Coronary artery (tissue), 2 donors: Measurements from ENCODE around the gene SOX6.

Experiments used
- DNase-seq: peaks from one replicate; pipeline ENCODE4 v3.0.0-alpha.2; 2017; ENCODE audit warnings: low spot score
- H3K27ac ChIP-seq, 2 donors: fragments of 200-600 bp; sonication (generic); one replicate each; pipeline ENCODE4 v1.5.1; 2016 to 2019
- H3K4me3 ChIP-seq: fragments of 200-600 bp; sonication (generic); 2 replicates; pipeline ENCODE4 v1.5.1; 2016; ENCODE audit warnings: mild to moderate bottlenecking, moderate library complexity
- TF ChIP-seq, protein P1 (sequence below): fragments of 200-600 bp; sonication (generic); IDR thresholded peaks from one replicate; pipeline ENCODE4 v1.5.1; 2019; ENCODE audit warnings: antibody characterized with exemption

The SOX6 gene

DNA sequence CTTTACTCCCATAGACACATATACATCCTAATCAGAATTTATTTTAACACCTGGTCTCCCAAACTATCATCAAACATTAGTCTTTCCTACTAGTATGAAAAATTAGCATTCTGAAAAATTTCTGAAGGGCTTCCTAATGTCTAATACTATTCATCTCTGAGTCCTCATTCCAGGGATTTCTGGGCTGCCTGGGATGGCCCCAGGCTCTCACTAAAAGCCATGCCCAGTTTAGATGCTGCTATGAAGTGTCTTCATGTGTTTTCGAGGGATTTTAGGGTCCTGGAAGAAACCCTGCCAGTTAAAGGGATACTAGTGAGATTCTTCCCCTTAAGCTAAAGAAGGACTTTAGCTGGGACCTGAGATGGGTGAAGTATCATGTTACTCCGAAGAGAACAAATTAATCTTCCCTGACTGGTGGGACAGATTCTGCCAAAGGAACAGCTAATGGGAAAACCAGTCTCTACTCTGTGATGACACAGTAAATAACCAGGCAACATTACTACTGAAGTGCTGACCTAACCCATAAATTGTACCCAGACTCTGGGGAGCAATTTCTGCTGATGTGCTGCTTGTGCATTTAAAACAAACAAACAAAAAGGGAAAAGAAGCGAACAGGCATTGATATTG lies 342.6 kb downstream of the SOX6 start:
- DNase-seq = no peak

GRCh38 chr11:16013242-16013641 lies 343.1 kb downstream of the SOX6 start:
- Histone ChIP-seq H3K27ac (no peak overlapping the region), H3K4me3 (no peak overlapping the region)
- TF ChIP-seq, protein P1, sequence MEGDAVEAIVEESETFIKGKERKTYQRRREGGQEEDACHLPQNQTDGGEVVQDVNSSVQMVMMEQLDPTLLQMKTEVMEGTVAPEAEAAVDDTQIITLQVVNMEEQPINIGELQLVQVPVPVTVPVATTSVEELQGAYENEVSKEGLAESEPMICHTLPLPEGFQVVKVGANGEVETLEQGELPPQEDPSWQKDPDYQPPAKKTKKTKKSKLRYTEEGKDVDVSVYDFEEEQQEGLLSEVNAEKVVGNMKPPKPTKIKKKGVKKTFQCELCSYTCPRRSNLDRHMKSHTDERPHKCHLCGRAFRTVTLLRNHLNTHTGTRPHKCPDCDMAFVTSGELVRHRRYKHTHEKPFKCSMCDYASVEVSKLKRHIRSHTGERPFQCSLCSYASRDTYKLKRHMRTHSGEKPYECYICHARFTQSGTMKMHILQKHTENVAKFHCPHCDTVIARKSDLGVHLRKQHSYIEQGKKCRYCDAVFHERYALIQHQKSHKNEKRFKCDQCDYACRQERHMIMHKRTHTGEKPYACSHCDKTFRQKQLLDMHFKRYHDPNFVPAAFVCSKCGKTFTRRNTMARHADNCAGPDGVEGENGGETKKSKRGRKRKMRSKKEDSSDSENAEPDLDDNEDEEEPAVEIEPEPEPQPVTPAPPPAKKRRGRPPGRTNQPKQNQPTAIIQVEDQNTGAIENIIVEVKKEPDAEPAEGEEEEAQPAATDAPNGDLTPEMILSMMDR = no peak
- no peak for DNase-seq

More for the DNA sequence above, 342.6 kb downstream of the SOX6 start:
- Histone ChIP-seq H3K27ac (no peak overlapping the region), H3K4me3 (no peak overlapping the region)
- TF ChIP-seq, protein P1 = no peak

- Histone ChIP-seq H3K27ac (no peak overlapping the region), H3K4me3 (no peak overlapping the region)
- TF ChIP-seq, protein P1 = no peak
- DNase-seq = no peak
Measured at GRCh38 chr11:16012125-16012751, 344.1 kb downstream of the SOX6 start.

- Histone ChIP-seq H3K27ac (no peak overlapping the region), H3K4me3 (no peak overlapping the region)
- no peak for DNase-seq
- TF ChIP-seq, protein P1 = no peak
Measured at GRCh38 chr11:16011396-16011795, 344.9 kb downstream of the SOX6 start.

GRCh38 chr11:16009021-16009420 lies 347.3 kb downstream of the SOX6 start:
- DNase-seq = no peak
- H3K27ac ChIP-seq = no peak overlapping the region
- H3K4me3 ChIP-seq = no peak overlapping the region

GRCh38 chr11:16007514-16007913 lies 348.8 kb downstream of the SOX6 start:
- DNase-seq = no peak
- TF ChIP-seq, protein P1 = no peak
- Histone ChIP-seq H3K27ac (no peak overlapping the region), H3K4me3 (no peak overlapping the region)

More at GRCh38 chr11:16009021-16009420, 347.3 kb downstream of the SOX6 start:
- TF ChIP-seq, protein P1 = no peak

- no peak overlapping the region for H3K27ac ChIP-seq
- DNase-seq = no peak
- TF ChIP-seq, protein P1 = no peak
- H3K4me3 ChIP-seq = no peak overlapping the region
Measured at GRCh38 chr11:16002942-16003341, 353.4 kb downstream of the SOX6 start.
